ENCODE data around the gene SHISAL1.

SHISAL1 gene

GRCh38 chr22:44286646-44287045 is 26.1 kb downstream of the SHISAL1 start:
- no peak for TF ChIP-seq CTCF (conservative IDR thresholded peaks at IDR 0.05; ENCODE audit: low read depth)

GRCh38 chr22:44284711-44285110 is 28.0 kb downstream of the SHISAL1 start:
- ChIA-PET POLR2A (ENCODE audit: low non-redundant PET) (no interaction called here), CTCF (no interaction called here)
- TF ChIP-seq CTCF (conservative IDR thresholded peaks at IDR 0.05; ENCODE audit: low read depth) = no peak
- no peak for DNase-seq (ENCODE audit: low spot score)
- H3K27ac ChIP-seq = peak overlapping the region; percentile 28; the same call in 1 of the 2 replicates

More at GRCh38 chr22:44286646-44287045, 26.1 kb downstream of the SHISAL1 start:
- no peak overlapping the region for H3K27ac ChIP-seq
- CTCF ChIA-PET = interaction anchor here (0.6 kb wide), 1 partner anchor 810 kb away, joined by 3 read pairs; no protein-coding TSS in a partner anchor
- POLR2A ChIA-PET (ENCODE audit: low non-redundant PET) = no interaction called here
- no peak for DNase-seq (ENCODE audit: low spot score)

- DNase-seq (ENCODE audit: low spot score) = no peak
- TF ChIP-seq CTCF (conservative IDR thresholded peaks at IDR 0.05; ENCODE audit: low read depth) = no peak
- POLR2A ChIA-PET (ENCODE audit: low non-redundant PET) = no interaction called here
- no peak overlapping the region; the same call in 1 of the 2 replicates for H3K27ac ChIP-seq
- CTCF ChIA-PET = no interaction called here
Measured at GRCh38 chr22:44281768-44282637, 30.7 kb downstream of the SHISAL1 start.

GRCh38 chr22:44280665-44281188 is 32.0 kb downstream of the SHISAL1 start:
- CTCF ChIA-PET = no interaction called here
- H3K27ac ChIP-seq = no peak overlapping the region
- TF ChIP-seq CTCF (conservative IDR thresholded peaks at IDR 0.05; ENCODE audit: low read depth) = no peak
- POLR2A ChIA-PET (ENCODE audit: low non-redundant PET) = no interaction called here
- DNase-seq (ENCODE audit: low spot score) = no peak

DNA sequence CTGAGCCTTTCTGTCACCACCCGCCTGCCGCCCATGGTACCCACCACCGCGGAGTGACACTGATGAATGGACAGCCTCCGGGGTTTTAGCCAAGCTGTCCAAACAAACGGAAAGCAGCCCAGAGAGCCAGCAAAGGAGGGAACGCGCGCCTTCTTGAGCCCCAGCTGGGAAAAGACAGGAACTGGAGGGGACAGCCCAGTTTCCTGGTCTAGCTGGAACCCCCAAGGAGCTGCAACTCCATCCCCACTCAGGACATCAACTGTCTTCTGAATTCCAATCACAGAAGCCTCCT is 33.7 kb downstream of the SHISAL1 start:
- POLR2A ChIA-PET (ENCODE audit: low non-redundant PET) = no interaction called here
- CTCF ChIA-PET = interaction anchor here (0.7 kb wide), 1 partner anchor 348 kb away, joined by 3 read pairs; no protein-coding TSS in a partner anchor
- no peak overlapping the region for H3K27ac ChIP-seq
- DNase-seq (ENCODE audit: low spot score) = no peak
- no peak for TF ChIP-seq CTCF (conservative IDR thresholded peaks at IDR 0.05; ENCODE audit: low read depth)

DNA sequence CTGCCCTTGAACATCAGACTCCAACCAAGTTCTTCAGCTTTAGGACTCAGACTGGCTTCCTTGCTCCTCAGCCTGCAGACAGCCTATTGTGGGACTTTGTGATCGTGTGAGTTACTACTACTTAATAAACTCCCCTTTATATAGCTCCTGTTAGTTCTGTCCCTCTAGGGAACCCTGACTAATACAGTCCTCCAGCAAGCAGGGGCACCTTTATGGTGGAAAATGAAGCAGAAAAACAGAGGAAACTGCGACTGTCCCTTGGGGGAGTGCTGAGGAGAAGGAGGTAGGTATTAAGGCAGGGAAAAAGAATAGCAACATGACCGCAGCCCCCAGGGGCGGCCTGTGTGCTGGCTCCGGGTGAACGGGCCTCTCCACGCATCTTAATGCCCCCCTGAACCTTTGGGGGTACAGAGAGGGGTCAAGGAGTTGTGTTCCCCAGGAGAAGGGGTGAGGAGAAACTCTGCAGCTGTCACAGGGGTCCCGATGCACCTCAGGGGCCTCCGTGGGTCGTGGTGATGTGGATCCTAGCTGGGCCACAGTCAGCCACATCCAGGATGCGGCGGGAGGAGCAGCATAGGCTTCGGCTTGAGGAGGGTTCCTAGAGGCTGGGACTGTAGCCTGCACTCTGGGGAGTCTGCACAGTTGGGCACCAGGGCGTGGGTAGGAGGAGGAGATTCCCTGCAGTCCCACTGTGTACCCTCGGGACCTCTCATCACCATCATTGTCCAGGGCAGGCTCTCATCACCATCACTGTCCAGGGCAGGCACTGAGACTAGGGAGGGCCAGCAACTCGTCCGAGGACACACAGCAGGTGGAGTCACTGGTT is 34.3 kb downstream of the SHISAL1 start:
- H3K27ac ChIP-seq = no peak overlapping the region
- ChIA-PET POLR2A (ENCODE audit: low non-redundant PET) (no interaction called here), CTCF (interaction anchor here (0.7 kb wide), 1 partner anchor 348 kb away, joined by 3 read pairs; no protein-coding TSS in a partner anchor)
- DNase-seq (ENCODE audit: low spot score) = no peak
- no peak for TF ChIP-seq CTCF (conservative IDR thresholded peaks at IDR 0.05; ENCODE audit: low read depth)

Data from RWPE1 (cell line).